Measurements from ENCODE around the gene SERPINH1.

DNA sequence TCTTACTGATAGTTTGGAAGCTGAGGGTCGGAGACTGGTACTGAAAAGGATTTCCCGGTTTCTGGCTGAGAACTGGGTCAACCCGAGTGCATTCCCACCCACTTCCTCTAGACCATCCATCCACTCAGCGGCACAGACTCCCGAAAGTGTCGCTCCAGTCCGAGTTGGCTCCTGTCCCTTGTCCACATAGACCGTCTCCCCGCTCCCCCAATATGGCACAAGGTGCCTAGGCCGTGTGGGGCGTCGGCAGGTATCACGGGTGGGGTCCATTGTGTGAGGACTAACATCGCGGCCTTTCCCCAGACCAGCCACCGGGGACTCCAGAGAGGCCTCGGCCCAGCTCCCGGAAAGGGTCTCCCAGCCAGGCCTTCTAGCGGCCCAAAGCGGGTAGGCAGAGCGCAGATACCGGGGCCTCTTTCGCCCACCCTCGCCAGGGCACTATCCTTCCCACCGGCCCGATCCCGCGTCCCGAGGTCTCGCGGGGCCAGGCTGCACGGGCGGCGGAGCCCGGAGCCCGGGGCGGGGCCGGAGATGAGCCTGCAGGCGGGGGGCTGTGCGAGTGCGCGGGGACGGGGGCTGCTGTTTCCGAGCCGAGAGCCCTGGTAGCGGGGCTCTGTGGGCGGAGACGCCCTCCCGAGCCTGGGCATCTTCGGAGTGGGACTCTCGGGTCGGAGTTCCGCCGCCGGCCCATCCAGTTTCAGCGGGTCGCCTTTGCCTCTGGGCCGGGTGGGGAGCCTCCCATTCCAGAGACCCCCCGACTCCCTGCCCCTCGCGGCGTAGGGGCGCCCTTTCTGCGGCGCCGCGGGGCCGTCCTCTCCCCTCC lies 21.1 kb downstream of the SERPINH1 start:
- no peak for TF ChIP-seq YY1 (IDR thresholded peaks at IDR 0.05; ENCODE audit: insufficient read depth, insufficient read length)
- no peak for TF ChIP-seq ZNF274 (IDR thresholded peaks at IDR 0.05; ENCODE audit: low read depth, low read length)
- TF ChIP-seq SUZ12 (IDR thresholded peaks at IDR 0.05; ENCODE audit: extremely low read depth, insufficient read depth, insufficient read length), result no peak
